GM12878 (cell line): ENCODE results near the gene SRSF12.

ENCODE experiments used
- ATF2 ChIP-seq: IDR thresholded peaks from 2 replicates; pipeline ENCODE4 v1.6.1; 2012; ENCODE audit warnings: low read length, inconsistent platforms
- CTCF ChIP-seq, 3 experiments: IDR thresholded peaks in 2 of 3; conservative IDR thresholded peaks in 1 of 3; 2 replicates each; pipeline ENCODE4 v1.5.1; 2011; ENCODE audit warnings: low read depth in 3 of 3, low read length in 3 of 3, mild to moderate bottlenecking in 3 of 3, control low read depth in 2 of 3, moderate library complexity in 2 of 3, inconsistent platforms in 1 of 3, mixed read lengths in 1 of 3; ENCODE audit not compliant: control insufficient read depth in 2 of 3, insufficient read depth in 1 of 3; ENCODE audit errors: extremely low read depth in 1 of 3
- EP300 ChIP-seq, 2 experiments: fragments of 150-350 bp in 1 of 2; IDR thresholded peaks; 2 replicates each; pipeline ENCODE4 v1.6.1; 2011 to 2012; ENCODE audit warnings: low read depth in 2 of 2, low read length in 2 of 2, borderline replicate concordance in 1 of 2, improper control_type of control experiment in 1 of 2, inconsistent platforms in 1 of 2; ENCODE audit not compliant: control insufficient read depth in 1 of 2
- JUND ChIP-seq: IDR thresholded peaks from 2 replicates; pipeline ENCODE4 v1.6.1; 2012; ENCODE audit warnings: low read depth, mild to moderate bottlenecking, low read length, improper control_type of control experiment, moderate library complexity

DNA sequence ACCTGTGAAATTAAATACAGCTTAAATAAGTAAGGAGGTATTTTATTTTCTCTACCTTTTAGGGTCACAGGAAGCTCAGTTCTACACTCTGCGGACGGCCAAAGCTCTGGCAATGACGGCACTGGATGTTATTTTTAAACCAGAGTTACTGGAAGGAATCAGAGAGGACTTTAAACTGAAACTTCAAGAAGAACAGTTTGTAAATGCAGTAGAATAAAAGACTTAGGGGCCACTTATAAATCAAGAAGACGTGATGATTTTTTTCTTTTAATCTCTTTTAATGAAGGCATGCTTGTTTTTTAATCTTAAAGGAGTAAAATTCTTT lies 44.1 kb upstream of the SRSF12 start:
- no peak for TF ChIP-seq CTCF (IDR thresholded peaks at IDR 0.05 in 2 of 3, conservative IDR thresholded peaks at IDR 0.05 in 1 of 3; ENCODE audit: control insufficient read depth in 2 of 3, extremely low read depth in 1 of 3, insufficient read depth in 1 of 3, low read depth in 3 of 3, low read length in 3 of 3)
- no peak for TF ChIP-seq JUND
- TF ChIP-seq EP300 (IDR thresholded peaks at IDR 0.05; ENCODE audit: borderline replicate concordance in 1 of 2, control insufficient read depth in 1 of 2, low read depth in 2 of 2, low read length in 2 of 2) = no peak
- TF ChIP-seq ATF2 = no peak
